ENCODE data around the gene DMD.

DNA sequence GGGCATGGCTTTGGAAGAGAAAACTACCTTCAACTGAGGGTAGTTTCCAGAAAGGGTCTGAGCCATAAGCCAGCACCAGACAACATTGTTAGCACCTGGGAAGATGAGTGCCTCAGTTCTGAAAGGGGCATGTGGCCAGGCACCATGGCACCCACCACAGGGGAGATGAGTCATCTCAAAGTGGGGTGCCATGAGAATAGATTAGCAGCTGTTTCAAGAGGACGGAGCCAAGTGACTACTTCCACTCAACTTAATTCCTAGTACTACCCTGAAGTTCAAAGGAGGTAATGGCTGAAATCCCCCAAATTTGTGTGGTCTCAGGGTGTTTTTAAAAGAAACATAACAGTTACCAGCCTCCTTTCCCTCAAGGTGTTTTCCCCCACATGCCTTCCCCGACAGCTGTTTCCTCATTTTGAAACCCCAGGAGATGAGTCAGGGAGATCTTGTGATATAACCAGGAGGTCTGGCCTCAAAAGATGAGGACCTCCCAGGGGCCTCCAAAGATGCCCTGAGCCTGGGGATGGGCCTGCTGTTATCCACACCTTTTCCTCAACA, 2111.7 kb downstream of the DMD start:
- TF ChIP-seq, protein P1, sequence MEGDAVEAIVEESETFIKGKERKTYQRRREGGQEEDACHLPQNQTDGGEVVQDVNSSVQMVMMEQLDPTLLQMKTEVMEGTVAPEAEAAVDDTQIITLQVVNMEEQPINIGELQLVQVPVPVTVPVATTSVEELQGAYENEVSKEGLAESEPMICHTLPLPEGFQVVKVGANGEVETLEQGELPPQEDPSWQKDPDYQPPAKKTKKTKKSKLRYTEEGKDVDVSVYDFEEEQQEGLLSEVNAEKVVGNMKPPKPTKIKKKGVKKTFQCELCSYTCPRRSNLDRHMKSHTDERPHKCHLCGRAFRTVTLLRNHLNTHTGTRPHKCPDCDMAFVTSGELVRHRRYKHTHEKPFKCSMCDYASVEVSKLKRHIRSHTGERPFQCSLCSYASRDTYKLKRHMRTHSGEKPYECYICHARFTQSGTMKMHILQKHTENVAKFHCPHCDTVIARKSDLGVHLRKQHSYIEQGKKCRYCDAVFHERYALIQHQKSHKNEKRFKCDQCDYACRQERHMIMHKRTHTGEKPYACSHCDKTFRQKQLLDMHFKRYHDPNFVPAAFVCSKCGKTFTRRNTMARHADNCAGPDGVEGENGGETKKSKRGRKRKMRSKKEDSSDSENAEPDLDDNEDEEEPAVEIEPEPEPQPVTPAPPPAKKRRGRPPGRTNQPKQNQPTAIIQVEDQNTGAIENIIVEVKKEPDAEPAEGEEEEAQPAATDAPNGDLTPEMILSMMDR (IDR thresholded peaks at IDR 0.05): no peak
- TF ChIP-seq POLR2A (IDR thresholded peaks at IDR 0.05) (no peak), EP300 (IDR thresholded peaks at IDR 0.05) (no peak)

All from sigmoid colon (tissue), 4 donors.